Kidney (tissue), 14 donors: ENCODE results near the gene MNX1. TPM values are rescaled to one million over a fixed set of nuclear protein-coding genes. Genes with fewer than 3 reads are reported as not detected.

Source experiments
- DNase-seq, 5 donors: peaks; one replicate each; pipeline ENCODE4 v3.0.0-alpha.2; 2013 to 2020
- FAIRE-seq: peaks from 2 replicates; lab custom pipeline; 2012; peaks lifted over from hg19 to GRCh38; lab: Jason Lieb, UNC
- H3K27ac ChIP-seq, 2 donors: one replicate each; pipeline ENCODE4 v1.7.0; 2013; ENCODE audit warnings: low read depth in 2 of 2, low read length in 2 of 2, inconsistent platforms in 1 of 2
- H3K27me3 ChIP-seq: one replicate; pipeline ENCODE4 v1.7.1; 2013; ENCODE audit warnings: low read length, inconsistent platforms; ENCODE audit not compliant: control insufficient read depth, insufficient read depth
- H3K36me3 ChIP-seq, 3 donors: one replicate each; pipeline versions ENCODE4 v1.7.0 to v1.7.1; 2013; ENCODE audit warnings: low read length in 3 of 3, control low read depth in 1 of 3, inconsistent platforms in 1 of 3; ENCODE audit not compliant: insufficient read depth in 3 of 3, control insufficient read depth in 2 of 3
- H3K4me1 ChIP-seq, 3 donors: one replicate each; pipeline versions ENCODE4 v1.7.0 to v1.7.1; 2013; ENCODE audit warnings: low read length in 3 of 3, inconsistent platforms in 1 of 3, low read depth in 1 of 3; ENCODE audit not compliant: control insufficient read depth in 2 of 3, insufficient read depth in 2 of 3
- H3K4me3 ChIP-seq, 3 donors: one replicate each; pipeline versions ENCODE4 v1.7.0 to v1.8.1; 2013; ENCODE audit warnings: low read length in 3 of 3, control low read depth in 1 of 3, inconsistent platforms in 1 of 3
- H3K9ac ChIP-seq, 3 donors: one replicate each; pipeline versions ENCODE4 v1.7.0 to v1.7.1; 2013; ENCODE audit warnings: low read length in 3 of 3, control low read depth in 1 of 3, inconsistent platforms in 1 of 3
- H3K9me3 ChIP-seq, 3 donors: one replicate each; pipeline versions ENCODE4 v1.7.0 to v1.7.1; 2013; ENCODE audit warnings: low read length in 3 of 3, control low read depth in 1 of 3, inconsistent platforms in 1 of 3; ENCODE audit not compliant: control insufficient read depth in 2 of 3, insufficient read depth in 1 of 3
- CTCF ChIP-seq: IDR thresholded peaks from 3 replicates; pipeline ENCODE4 v1.5.1; 2012; ENCODE audit warnings: mild to moderate bottlenecking, moderate library complexity, borderline replicate concordance; ENCODE audit not compliant: insufficient read depth; ENCODE audit errors: extremely low read depth
- intact Hi-C: fragments of 100-400 bp; cut with DNase I; formaldehyde crosslinking; loops from one replicate; pipeline ENCODE4 v1.11.1; 2022
- polyA plus RNA-seq: library from polyadenylated mRNA; stranded (reverse); fragments of 350-450 nt; fragmentation: Illumina TruSeq; extraction: RNeasy Lipid Tissue Mini Kit (QIAGEN cat#74804); gene quantifications from one replicate; pipeline ENCODE4 v1.2.3, GENCODE V29; 2014; ENCODE audit warnings: low read depth, low replicate concordance; ENCODE audit not compliant: insufficient read depth
- total RNA-seq: library from RNA; stranded (reverse); fragmentation: NEBNext Ultra II Directional; extraction: Animal tissue kit (Norgen Biotek cat#: 25700); gene quantifications from one replicate; pipeline ENCODE4 v1.2.1, GENCODE V29; 2021
- donor health status: control.
- donor health status: control.
- donor health status: control.
- donor health status: control.
- donor health status: control.
- donor health status: DM: yes; HTN: yes; CAD: no.
- donor health status: Normal renal cell carcinoma (clear cell type).

The MNX1 gene
- total and polyA plus RNA-seq, 2 donors from 2014 or later = 1.1 TPM; not detected in 1

GRCh38 chr7:157012113-157012547 lies 1.7 kb upstream of the MNX1 start:
- H3K27ac ChIP-seq = no peak overlapping the region
- peaks cover 0 to 3% (median 0%) of the 10 kb centered on the region in 3 donors for H3K4me1 ChIP-seq
- DNase-seq (no peak), FAIRE-seq (no peak)
- no peak overlapping the region for H3K4me3 ChIP-seq
- intact Hi-C loops = no loop called here
- H3K36me3 ChIP-seq = no peaks in the 10 kb centered on the region
- no peak overlapping the region for H3K9ac ChIP-seq
- no peak for TF ChIP-seq CTCF
- H3K9me3 ChIP-seq = no peaks in the 10 kb centered on the region
- H3K27me3 ChIP-seq = peaks cover 70% of the 10 kb centered on the region

DNA sequence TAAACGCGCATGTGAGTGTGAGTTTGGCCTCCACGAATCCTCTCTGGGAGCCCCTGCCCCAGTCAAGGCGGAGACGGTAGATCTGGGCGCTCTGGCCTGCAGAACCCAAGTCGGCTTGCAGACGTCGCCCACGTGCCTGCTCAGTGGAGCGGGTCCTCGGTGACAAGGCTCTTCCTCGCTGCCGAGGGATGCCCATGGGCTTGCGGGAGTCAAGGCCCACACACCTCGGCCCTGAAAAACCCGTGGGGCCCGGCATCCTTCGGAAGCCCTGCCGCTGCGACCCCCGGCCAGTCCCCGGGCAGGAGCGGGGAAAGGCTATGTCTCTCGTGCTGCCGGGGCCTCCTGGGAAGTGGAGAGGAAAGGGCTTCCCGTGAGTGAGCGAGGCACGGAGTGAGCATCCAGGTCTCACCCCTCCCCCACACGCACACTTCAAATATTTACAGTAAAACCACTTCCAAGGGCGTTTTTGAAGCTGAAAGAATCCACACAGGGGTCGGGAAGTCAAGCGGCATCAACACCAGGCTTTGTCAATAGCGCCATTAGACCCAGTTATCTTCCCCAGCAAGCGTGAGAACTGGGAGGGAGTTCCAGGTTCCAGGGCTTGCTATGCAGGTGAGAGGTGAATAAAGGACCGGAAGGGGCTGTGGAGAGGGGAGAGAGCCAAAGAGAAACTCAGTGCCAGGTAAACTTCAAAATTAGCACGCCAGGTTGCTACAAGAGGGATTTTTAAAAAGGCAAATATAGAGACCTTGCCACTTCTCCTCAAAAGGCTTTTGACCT lies 1.1 kb upstream of the MNX1 start:
- H3K9me3 ChIP-seq = no peaks in the 10 kb centered on the region
- no peak for FAIRE-seq
- intact Hi-C loops = no loop called here
- peak in 2 of 5 donors; percentile 29 to 54 for DNase-seq
- H3K36me3 ChIP-seq = no peaks in the 10 kb centered on the region
- peaks cover 0 to 3% (median 0%) of the 10 kb centered on the region in 3 donors for H3K4me1 ChIP-seq
- no peak overlapping the region for H3K9ac ChIP-seq
- no peak overlapping the region for H3K27ac ChIP-seq
- H3K27me3 ChIP-seq = peaks cover 69% of the 10 kb centered on the region
- no peak overlapping the region for H3K4me3 ChIP-seq
- TF ChIP-seq CTCF = no peak

GRCh38 chr7:157009778-157010587 lies 480 bp downstream of the MNX1 start:
- H3K9me3 ChIP-seq = no peaks in the 10 kb centered on the region
- H3K4me3 ChIP-seq = peak overlapping the region in 1 of 3 donors; percentile 43
- no peak overlapping the region for H3K9ac ChIP-seq
- H3K4me1 ChIP-seq = peaks cover 0 to 5% (median 0%) of the 10 kb centered on the region in 3 donors
- TF ChIP-seq CTCF = no peak
- FAIRE-seq (no peak), DNase-seq (peak in 1 of 5 donors; percentile 60)
- H3K27me3 ChIP-seq = peaks cover 59% of the 10 kb centered on the region
- H3K36me3 ChIP-seq = no peaks in the 10 kb centered on the region
- H3K27ac ChIP-seq = no peak overlapping the region
- intact Hi-C loops = no loop called here
